Islet precursor cell (in vitro differentiated cells): ENCODE results near the gene ZAP70.

Experiments
- DNase-seq: peaks from one replicate; pipeline ENCODE4 v3.0.0-alpha.2; 2018

Gene ZAP70

DNA sequence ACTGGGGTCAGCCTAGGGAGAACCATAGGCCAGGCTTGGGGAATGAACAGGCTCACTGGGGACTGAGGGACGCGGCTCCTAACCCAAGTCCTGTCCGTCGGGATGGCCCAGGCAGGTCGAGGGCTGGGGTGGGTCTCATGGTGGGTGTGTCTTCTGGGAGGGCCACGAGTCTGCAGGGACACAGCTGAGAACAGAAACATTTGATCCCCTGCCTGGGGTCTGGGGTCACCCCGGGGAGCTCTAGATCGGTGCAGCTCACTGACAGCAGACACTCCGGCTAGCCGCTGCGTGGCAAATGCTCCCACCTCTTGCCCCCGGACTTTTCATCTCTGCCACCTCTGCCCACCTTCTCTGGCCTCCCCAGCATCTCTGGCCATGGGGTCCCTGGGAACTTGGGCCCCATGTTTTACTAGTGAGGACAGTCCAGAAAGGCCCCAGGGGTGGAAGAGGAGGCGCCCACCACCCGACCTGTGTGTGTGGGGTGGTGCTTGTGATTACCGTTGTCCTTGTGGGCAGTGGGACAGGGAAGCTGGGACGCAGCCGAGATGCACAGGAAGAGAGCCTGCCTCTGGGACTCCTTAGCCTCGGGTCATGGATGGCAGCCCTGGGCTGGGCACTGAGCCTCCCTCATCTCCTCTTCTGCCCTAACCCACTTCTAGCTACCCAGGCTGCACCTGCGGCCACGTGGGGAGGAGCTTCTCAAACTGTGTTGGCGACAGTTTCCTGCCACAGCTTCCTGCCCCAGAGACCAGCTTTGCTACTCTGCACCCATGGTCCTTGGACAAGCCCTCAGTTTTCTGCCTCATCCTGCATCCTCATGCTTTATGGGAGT lies 4.9 kb downstream of the ZAP70 start:
- no peak for DNase-seq

DNA sequence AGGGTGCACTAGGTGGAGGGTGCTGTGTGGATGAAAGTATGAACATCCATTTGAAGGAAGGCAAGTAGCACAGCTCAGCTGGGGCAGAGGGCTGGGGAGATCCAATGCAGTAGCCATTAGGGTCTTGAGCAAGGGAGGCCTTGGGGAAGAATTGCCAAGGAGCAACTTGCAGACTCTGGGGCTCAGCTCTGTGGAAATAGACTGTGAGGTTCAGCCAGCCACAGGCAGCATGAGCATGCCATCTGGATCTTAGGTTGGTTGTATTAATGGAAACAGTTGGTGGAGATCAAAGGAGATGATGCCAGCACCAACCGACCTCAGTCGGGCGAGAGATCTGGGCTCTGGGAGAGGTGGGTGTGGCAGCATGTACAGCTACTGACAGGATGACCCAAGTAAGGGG lies 5.6 kb downstream of the ZAP70 start:
- DNase-seq = no peak

DNA sequence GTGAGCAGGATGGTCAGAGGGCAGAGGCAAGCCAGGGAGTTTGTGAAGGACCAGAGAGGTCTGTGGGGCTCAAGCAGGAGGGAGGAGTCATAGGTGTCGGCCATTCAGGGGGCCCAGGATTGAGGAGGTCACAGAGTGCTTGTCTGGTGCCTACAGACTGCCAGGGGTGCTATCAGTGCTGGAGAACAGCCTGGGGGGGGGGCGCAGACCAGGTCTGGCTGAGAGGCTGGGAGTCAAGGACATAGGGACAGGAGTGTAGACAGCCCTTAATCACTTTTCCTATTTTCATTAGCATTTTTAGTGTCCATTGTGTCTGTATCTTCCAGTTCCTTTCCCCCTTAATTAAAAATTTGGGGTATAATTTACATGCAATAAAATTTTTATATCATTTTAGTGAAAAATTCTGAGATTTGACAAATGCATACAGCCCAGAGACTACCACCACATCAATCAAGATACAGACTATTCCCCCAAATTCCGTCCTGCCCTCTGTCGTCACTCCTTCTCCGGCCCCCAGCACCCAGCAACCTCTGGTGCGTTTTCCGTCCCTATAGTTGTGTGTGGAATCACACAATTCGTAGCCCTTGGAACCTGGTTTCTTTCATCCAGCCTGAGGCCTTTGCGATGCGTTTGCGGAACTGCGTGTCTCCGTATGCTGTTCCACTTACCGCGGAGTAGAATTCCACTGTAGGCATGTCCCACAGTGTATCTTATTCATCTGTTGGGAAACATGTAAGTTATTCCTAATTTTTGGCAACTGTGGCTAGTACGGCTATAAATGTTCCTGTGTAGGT lies 6.2 kb downstream of the ZAP70 start:
- DNase-seq = no peak

DNA sequence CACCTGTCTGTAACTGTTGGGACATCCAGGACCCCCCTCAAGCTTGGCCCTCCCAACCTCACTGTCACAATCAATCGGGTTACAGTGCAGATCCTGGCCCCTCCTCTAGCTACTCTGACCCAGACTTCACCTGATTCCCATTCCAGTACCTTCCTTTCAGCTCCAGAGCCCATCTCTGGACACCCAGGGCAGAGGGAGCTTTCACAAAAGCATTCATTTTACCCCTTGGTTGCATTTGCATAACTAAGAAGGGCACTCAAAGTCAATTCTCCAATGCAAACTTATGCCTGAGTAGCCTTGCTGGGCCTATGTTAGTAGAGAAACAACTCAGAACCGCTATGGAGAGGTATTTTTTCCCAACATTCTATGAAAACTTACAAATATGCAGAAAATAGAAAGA lies 7.4 kb downstream of the ZAP70 start:
- DNase-seq = no peak

DNA sequence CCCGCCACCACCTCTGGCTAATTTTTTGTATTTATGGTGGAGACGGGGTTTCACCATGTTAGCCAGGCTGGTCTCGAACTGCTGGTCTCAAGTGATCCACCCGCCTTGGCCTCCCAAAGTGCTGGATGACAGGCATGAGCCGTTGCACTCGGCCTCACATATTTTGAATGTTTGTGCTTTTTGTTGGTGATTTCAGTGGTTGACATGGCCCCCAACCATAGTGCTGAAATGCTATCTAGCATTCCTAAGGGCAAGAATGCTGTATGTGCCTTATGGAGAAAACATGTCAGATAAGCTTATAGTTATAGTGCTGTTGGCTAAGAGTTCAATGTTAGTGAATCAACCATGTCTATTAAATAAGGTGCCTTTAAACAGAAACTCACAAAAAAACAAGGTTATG lies 8.9 kb downstream of the ZAP70 start:
- no peak for DNase-seq

DNA sequence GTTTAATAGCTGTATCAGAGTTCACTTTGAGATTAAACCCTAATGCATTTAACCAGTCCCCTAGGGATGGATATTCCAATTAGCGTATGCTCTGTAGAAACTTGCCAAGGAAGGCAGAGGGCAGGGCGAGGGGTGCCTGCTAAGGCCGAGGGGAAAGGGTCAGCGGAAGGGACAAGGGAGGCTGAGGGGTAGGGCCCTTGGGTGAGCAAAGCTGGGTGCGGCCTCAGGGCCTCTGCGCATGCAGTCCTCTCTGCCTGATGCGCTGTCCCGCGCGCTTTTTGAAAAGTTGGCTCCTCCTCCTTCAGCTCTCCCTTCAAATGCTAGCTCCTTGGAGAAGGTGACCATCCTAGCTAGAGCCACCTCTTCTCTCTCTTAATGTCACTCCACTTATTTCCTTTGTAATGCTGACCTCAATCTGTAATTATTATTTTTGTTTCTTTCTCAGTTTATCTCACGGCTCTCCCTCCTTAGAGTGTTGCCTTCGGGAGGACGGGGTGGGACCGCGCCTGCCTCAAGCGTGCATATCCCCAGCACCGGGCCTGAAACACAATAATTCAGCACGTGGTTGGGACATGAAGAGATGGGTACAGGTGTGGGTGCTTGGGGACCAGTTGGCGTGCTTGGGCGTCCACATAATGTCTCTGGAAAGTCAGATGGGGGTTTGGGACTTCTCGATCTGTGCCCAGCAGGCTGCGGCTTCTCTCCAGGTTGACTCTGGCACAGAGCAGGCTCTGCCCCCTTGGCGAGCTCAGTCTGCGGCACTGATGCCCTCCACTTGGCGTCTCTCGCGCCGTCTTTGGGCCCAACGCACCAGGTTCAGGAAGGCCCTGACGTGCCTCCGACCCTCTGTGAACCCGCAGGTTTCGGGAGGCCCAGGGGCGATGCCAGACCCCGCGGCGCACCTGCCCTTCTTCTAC lies 10.0 kb downstream of the ZAP70 start:
- no peak for DNase-seq

DNA sequence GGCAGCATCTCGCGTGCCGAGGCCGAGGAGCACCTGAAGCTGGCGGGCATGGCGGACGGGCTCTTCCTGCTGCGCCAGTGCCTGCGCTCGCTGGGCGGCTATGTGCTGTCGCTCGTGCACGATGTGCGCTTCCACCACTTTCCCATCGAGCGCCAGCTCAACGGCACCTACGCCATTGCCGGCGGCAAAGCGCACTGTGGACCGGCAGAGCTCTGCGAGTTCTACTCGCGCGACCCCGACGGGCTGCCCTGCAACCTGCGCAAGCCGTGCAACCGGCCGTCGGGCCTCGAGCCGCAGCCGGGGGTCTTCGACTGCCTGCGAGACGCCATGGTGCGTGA lies 10.7 kb downstream of the ZAP70 start:
- DNase-seq = no peak

DNA sequence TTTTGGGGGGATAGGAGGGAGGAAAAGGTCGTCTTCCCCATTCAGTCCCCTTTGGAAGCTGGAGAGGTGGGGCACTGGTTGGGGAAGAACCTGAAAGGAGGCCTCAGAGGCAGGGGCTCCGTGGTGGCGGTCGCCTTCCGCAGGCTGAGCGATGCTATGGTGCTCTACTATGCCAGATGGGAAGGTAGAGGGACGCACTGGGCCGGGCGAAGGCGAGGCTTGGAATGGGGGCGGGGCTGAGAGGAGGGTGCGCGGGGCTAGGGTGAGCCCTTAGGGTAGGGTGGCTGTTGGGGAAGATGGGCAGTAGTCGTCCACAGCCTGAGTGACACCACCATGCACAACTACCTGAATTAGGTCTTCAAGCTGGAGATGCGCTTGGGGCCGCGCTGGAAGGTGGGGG lies 11.1 kb downstream of the ZAP70 start:
- DNase-seq = no peak

DNA sequence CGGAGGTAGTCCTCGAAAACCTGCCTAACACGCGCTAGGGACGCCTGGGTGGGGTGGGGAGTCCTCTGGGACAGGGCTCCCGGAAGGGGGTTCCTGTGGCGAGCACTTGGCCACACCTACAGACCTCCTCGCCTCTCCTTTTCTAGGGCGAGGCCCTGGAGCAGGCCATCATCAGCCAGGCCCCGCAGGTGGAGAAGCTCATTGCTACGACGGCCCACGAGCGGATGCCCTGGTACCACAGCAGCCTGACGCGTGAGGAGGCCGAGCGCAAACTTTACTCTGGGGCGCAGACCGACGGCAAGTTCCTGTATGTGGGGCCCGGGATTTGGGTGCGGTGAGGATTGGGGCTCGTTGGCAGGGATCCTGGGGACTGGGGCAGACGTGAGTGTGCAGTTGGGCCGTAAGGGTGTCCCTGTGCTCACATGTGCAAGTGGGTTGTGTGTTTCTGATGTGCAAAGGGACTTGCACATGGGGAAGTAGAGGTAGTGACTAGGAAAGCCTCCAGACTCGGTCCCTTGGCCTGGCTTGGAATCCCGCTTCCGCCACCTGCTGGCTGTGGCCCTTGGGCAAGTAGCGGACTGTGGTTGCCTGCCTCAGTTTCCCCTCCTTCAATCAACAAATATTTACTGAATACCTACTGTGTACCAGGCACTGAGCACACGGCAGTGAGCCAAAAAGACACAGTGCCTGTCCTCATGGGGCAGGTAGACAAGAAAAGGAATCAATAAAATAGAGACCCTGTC lies 11.7 kb downstream of the ZAP70 start:
- no peak for DNase-seq

DNA sequence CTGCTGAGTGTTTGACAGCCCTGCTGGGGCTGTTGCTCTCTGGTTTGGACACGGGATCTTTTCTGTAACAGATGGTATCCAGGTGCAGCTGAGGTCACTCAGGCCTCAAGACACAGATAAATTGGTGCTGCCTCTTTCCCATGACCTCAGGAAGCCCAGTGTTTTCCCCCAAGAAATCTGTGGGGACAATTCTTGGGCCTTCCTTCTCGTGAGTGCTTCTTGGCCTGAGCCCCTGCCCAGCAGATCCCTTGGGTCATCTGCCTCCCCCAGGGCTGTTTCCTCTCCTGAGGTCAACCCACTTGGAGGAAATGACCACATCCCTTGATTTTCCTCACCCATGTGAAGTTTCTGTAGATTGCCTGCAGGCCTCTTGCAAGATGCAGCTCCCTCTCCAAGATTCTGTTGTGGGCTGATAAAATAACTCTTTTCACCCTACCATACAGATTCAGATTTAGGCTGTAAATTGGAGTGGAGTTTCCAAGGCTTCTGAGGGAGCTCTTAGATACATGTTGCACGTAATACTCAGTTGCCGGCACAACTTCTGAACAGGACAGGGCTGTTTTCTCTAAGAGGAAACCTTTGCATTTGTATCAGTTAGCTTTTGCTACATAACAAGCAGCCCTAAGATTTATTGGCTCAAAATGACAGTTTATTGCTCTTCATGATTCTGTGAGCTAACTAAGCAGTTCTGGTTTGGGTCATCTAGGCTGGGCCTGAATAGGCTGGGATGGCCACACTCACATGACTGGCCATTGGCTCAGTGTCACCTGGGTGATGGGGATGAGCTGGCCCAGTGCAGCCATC lies 13.1 kb downstream of the ZAP70 start:
- no peak for DNase-seq

DNA sequence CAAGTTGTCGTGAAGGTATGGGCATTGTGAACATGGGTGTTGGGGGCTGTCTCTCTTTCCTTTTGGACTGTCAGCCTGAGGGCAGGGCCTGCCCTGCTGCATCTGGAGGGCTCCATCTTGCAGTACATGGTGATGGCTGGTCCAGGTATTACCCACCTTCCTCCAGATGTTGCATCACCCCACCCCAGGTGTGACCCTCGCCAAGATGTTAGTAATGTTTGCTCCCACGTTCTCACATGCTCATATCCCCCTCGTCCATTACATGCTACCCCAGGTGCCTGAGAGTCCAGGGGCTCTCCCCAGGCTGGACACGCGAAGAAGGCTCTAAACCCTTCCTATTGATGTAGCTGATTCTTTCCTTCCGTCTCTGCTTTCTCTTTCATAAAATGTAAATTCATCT lies 13.9 kb downstream of the ZAP70 start:
- no peak for DNase-seq

DNA sequence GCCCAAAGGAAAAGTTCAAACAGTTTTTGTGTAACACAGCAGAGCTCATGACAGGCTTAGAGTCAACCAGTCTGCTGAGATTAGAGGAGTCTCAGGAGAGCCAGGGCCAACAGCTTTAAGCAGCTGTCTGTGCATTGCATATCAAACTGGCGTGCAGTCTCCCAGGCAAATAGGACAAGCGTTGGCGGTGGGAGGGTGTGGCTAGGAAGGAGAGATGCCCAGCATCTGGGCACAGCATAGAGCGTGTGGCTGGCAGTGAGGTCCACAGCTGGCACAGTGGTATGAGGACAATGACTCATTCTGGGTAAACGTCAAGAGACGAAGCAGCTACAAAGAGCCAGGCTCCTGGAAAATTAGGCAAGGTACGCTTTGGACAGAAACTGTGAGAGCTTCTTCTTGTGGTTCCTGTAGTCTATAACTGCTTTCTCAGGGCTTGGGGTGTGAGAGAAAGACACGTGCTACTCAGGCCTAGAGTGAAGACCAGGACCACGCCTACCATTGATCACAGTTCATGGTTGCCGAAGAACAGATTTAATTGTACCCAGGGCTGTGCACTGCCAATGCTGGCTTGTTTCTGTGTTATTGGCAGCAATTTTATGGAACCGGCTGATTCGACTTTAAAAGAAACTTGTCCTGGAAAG lies 14.8 kb downstream of the ZAP70 start:
- no peak for DNase-seq

DNA sequence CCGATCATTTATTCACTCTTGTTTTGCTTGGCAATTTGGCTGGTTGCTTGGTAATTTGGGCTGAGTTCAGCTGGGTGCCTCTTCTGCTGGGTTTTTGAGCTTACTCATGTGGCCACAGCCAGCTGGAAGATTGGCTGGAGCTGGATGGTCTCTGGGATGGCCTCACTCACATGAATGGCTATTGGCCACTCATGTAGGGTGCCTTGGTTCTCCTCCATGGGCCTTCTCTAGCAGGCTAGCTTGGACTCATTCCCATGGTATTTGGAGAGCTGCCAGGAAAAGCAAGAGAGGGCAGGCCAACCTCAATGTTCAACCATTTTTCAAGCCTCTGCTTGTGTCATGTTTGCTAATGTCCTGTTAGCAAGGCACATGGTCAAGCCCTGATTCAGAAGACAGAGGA lies 16.9 kb downstream of the ZAP70 start:
- no peak for DNase-seq

DNA sequence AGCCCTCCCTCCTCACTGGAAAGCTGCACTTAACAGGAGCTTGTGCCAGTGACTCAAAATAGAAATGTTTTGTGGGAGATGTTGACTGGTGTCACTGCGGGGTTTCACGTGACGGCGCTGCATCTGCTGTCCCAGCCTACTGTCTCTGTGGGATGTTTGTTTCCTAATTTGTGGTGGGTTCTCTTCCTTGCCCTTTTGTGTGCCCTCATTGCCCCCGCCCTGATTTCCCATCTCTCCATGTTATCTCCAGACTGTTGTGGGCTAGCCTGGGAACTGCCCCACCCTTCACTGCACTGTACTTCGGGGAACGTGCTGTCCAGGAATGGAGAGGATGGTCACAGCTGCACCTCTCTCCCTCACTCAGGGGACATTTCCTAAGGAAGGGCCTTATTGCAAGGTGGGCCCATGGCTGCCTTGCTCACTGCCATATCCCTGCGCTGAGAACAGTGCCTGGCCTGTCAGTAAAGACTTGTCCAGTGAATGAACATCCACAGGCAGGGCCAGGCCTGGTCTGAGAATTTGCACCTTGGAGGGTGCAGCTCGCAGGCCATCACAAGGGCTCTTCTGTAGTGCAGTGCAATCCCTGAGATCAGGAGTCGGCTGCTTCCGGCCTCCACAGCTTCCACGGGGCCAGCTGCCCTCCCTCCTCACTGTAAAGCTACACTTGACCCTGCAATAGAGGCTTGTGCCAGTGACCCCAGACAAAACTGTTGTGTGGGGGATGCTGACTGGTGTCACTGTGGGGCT lies 18.1 kb downstream of the ZAP70 start:
- no peak for DNase-seq

DNA sequence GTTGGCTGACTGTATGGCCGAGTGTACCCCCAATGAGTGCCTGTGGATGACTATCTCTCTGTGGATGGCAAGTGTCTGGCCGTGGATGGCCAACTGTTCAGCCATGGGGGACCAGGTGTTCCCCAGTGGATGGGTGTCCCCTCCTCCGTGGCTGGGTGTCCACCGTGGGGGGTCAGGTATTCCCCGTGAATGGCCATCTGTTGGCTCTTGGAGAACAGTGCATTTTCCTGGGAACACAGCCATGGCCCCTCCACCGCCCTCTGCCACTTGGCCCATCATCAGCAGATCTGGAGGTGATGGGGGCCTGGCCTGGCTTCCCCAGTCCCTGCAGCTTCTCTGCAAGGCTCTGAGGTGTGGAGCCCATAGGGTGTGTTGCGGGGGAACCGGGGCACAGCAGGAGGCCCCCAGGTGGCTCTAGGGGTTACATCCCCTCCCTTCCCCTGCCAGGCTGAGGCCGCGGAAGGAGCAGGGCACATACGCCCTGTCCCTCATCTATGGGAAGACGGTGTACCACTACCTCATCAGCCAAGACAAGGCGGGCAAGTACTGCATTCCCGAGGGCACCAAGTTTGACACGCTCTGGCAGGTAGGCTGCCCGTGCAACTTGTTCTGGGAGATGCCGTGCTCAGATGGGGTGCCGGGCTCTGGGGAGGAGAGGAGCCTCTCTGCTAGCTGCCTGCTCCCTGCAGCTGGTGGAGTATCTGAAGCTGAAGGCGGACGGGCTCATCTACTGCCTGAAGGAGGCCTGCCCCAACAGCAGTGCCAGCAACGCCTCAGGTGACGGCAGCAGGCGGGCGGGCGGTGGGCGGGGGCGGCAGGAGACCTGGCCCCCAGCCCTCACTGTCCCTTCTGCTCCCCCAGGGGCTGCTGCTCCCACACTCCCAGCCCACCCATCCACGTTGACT lies 19.3 kb downstream of the ZAP70 start:
- no peak for DNase-seq

DNA sequence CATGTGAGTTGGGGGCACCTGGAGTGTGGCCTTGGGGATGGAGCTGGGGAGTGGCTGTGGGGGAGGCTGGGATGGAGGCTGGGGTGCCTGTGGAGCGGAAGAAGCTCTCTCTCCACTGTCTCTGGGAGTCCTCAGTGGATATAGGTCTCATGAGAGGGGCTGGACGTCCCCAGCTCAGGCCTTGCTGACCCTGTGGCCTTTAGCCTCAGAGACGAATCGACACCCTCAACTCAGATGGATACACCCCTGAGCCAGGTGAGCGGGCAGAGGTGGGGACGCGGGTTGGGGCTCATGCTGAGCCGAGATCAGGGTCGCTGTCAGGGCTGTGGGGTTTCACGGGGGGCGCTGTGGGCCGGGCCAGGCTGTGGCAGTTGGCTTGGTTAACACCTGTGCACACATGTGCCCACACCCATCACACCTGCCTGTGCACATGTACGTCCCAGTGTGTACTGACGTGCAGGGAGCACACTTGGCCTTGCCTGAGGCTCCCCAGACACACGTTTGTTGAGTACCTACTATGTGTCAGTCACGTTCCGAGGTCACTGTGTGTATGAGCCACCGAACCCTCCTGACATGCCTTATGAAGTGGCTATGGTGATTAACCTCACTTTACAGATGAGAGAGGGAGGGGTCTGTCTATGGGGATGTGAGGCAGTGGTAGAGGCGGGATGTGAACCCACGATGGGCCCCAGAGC lies 20.1 kb downstream of the ZAP70 start:
- DNase-seq = no peak

DNA sequence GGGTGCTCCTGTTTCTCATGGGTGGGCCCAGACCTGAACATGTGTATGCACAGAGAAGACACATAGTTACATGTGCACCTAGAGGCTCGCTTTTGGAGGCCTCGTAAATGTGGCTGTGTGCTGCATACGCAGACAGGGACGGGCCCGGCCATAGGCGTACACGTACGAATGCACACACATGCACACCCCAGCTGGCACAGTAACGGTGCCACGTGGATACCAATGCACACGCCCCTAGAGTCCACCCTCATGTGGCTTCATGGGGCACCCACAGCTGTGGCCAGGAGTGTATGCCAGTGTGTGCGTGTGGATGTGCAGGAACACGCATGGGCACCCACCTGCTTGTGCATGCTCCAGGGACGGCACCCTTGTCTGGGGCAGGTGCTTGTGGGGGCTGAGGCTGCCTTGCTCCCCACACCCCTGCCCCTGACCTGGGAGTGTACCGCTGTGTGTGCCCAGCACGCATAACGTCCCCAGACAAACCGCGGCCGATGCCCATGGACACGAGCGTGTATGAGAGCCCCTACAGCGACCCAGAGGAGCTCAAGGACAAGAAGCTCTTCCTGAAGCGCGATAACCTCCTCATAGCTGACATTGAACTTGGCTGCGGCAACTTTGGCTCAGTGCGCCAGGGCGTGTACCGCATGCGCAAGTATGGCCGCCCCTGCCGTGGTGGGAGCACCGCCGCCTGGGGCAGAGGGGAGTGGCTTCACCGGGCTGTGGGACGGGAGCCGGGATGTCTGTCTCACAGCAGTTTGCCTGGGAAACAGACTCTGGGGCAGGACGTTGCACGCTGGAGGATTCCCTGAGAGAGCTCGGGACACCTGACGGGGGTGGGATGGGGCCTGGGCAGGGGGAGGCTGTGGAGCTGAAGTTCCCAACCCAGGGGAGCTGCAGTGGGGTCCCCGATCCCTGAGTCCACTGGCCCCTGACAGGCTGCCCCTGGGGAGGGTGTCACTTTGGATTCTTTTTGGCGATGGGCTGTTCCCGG lies 21.0 kb downstream of the ZAP70 start:
- DNase-seq = no peak

DNA sequence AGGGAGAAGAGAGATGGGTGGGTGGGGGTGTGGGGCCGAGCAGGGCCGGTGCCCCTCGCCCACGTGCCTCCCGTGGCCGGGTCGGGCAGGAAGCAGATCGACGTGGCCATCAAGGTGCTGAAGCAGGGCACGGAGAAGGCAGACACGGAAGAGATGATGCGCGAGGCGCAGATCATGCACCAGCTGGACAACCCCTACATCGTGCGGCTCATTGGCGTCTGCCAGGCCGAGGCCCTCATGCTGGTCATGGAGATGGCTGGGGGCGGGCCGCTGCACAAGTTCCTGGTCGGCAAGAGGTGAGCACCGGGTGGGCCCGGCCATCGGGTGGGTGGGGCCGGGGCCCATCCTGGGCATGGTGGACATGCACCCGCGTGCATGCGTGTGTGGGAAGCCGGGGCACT lies 21.8 kb downstream of the ZAP70 start:
- no peak for DNase-seq
